COR-L47 (cell line): Measurements from ENCODE around the gene STC2.
"Not testable (repeated sequence)": the region's sequence is repeated elsewhere in the genome, so short reads cannot be mapped to it uniquely, and the experiment has no call there.

ENCODE experiments used
- DNase-seq: peaks from one replicate; lab custom pipeline; 2025; lab: John Stamatoyannopoulos, UW

Gene STC2

DNA sequence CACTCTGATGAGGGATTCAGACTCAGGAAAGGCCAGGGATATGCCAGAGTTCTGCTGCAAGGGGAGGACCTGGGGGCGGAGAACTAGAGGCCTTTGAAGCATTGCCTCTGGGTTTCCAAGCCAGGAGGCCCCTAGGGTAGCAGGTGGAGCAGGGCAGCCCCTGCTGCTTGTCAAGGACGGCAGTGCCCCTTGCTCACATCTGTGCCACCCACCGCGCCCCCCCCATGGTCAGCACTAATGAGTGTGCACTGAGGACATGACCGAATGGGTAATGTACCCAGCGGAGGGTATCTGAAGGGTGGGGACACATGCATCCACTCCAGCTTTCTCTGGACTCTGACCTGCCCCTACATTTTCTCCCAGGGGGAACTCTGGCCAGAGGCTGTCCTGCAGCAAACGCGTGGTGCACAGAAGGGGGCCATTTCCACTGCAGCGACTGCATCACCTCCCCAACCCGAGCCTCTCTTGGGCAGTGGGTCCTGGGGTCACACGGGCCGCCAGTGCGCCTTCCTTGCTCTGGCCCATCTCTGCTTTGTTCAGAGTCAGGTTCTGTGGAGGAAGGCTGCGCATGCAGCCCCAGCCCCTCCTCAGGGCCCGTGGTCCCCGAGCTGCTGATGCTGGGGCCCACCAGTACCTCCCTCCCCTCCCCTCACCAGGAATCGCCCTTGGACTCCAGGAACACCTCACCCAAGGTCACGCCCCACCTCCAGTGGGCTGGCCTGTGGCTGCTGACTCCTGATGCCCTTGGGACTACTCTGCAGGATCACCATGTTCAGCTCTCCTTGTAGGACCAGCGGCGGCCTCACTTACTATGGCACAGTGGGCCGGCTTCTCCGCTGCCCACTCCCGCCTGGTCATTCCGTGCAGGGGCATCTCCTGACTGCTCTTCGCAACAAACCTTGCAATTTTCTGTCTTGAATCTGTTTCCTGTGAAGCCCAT lies 31.2 kb downstream of the STC2 start:
- no peak for DNase-seq

DNA sequence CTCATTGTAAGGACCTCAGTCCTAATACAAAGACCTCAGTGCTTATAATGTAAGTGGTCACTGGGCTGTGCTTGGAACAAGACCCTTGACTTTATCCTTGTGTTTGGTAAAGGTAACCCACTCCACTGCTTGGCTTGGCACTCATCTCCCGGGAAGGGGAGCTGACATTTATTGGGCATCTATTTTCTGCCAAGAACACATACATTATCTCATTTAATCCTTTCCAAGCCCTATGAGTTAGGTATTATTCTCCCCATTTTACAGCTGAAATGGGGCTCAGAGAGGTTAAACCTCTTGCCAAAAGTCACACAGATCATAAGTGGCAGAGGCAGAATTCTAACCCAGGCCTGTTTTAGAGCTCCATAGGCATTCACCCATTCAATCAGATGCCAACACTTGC lies 32.4 kb downstream of the STC2 start:
- no peak for DNase-seq

DNA sequence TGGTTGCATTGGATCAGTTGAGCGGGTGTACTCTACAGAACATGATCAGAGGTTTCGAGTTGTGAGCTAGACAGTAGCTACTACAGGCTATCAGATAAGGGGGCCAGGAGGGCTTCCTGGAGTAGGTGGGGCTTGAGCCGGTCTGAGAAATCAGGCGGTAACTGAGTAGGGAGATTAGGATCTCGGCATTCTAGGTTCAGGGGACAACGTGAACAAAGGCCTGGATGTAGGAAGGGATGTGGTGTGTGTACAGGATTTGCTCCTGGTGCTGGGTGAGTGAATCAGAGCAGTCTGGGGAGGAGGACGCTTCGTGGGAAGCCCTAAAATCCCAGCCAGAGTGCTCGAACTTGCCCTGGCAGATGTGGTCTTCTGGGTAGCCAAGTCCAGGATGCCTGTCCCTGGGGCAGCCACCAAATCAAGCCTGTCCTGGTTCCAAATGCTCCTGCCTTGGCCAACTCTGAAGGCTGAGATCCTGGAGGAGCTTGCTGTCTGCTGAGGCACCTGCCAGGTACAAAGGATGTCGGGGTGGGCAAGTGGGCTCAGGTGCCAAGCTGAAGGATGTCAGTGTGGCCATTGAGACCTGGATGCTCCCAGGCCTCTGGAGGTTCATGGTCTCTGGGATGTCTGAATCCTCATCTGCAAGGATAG lies 33.4 kb downstream of the STC2 start:
- no peak for DNase-seq

DNA sequence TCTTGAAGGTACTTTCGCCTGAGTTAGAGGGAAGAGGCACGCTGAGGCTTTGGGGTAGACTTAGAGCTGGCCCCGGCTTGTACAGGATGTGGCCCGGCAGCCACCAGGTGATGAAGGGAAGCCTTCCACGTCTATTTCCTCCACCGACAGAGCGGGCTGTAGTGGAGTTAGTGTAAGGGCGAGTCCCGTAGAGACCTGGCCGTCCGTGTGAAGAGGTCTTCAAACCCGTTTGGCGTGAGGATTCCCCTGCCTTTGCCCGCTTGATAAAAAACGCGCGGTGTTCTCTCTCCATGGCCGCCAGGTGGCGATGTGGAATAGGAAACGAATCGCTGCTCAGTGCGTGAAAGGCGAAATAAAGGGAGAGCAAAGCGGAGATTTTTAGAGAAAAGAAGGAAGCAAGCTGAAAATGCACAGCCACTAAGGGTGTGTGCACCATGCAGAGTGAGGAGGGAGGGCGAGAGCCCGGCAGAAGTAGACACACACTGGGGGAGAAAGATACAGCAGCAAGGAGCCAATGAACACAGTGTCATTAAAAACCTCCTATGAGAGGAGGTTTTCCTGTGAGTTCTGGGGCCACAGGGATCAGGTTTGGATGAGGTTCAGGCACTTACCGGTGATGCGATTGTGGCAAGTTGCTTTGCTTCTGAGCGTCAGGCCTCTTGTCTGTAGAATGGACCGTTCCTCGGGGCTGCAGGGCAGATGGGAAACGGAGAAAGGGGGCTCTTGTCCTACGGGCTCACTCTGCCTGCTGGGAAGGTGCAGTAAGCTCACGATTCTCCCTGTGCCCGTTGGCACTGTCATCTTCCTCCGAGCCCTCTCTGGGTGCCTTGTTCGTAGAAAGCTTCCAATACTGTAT lies 34.2 kb downstream of the STC2 start:
- DNase-seq = peak; percentile 57

DNA sequence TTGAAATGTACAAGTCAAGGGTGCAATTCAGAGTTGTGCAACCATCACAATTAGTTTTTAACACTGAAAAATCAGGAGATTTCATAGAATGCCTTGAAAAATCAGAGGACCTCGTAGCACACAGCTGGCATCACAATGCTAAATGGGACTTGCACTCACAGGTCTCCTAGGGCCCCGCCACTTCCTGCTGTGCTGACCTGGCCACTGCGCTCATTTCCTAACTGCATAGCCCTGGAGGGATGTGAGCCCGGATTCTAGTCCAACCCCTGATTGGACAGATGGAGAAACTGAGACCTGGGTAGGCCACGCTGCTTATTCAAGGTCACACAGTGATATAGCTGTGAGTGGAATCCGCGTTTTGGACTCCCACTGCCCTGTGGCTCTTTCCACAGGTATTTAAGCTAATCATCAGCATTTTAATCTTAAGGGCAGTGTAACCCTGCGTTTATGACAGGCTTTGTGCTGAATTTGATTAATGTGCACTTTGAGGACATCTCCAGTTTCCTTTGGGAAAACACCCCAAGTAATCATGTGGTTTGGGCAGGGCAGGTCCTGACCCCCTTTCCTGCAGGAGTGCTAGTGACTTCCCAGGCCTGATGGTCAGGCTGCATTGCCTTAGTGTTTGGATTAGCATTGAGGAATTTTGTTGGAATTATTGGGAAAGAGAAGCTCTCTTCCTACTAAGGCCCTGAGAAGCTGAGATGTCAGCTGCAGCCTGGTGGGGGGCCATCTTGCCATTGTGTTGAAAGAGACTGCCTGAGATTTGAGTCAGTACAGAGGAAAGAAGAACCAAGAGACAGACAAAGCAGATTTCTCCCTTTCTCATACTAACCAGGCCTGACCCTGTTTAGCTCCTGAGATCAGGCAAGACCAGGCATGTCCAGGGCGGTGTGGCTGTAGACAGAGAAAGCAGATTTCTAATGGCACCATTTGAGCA lies 36.2 kb downstream of the STC2 start:
- DNase-seq = peak; percentile 10

DNA sequence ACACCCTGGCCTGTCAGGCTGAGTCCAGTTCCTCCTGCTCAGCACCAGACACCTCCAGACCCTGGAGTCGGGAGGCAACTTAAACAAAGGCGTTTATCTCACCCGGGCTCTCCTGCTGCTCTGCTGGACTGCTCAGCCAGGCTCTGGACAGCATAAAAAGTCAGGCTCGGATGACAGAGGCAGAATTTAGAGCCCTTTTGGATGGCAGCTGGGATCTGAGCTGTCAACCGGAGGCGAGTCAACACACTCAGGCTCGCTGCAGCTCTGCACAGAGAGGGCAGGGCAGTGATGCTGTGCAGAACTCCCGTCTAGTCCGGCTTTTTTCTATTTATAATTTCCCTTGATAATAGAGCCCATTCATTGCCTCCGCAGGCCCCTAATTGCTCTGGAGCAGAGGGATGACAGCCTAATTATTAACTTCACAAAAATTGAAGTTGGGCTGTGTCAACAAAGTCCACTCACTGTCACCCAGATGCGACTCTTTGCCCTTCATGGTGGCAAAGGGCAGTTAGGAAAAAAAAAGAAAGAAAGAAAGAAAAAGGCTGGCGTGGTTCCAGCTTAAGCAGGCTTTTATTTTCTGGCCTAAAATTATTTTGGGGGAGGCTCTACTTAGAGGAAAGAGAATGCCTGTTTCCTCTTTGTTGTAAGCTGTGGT lies 37.6 kb downstream of the STC2 start:
- peak; percentile 50 for DNase-seq

DNA sequence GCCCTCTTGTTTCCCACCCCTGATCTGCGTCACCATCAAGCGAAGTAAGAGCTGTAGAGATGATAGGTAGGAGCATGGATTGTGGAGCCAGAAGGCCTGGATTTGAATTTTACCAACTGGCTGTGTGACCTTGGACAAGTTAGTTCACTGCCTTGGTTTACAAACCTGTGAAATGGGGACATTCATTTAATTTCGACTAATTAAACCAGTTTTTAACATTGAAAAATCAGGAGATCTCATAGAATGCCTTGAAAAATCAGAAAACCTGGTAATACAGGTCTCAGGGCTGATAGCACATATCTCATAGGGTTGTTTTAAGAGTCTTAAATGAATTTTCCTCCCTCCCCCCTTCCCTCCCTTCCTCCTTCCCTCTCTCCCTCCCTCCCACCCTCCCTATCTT lies 38.8 kb downstream of the STC2 start:
- DNase-seq = no peak

DNA sequence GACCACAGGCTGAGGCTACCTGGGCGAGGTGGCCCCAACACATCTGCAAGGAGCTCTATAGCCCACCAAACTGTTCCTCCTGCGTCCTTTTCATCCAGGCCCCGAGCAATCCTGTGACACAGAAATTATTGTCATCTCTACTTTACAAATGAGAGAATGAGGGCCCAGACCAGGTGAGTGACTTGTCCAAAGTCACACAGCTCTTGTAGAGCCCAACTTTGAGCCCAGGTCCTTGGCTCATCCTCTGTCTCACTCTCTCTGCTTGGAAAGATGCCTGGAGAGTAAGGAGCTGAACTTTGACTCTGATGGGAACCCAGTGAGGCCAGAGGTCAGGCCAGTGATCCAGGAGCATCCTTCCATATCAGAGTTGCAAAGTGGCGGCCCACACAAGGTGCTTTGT lies 39.6 kb downstream of the STC2 start:
- DNase-seq = no peak

DNA sequence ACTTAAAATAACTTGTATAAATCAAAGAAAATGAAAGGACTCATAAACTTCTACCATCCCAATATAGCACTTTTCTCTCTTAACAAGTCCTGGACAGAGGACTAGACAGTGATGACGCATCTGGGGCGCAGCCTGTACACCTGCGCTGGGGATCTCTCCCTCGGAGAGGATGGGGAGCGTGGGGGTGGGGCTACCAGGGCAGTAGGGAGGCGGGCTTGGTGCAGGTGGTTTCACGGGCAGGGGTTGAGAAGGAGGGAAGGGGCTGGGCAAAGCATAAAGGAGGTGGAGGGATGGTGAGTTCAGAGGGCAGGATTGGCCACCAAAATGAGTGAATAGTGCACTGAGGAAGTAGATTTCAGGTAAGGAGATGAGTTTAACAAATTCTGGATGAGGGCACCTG lies 41.1 kb downstream of the STC2 start:
- no peak for DNase-seq

DNA sequence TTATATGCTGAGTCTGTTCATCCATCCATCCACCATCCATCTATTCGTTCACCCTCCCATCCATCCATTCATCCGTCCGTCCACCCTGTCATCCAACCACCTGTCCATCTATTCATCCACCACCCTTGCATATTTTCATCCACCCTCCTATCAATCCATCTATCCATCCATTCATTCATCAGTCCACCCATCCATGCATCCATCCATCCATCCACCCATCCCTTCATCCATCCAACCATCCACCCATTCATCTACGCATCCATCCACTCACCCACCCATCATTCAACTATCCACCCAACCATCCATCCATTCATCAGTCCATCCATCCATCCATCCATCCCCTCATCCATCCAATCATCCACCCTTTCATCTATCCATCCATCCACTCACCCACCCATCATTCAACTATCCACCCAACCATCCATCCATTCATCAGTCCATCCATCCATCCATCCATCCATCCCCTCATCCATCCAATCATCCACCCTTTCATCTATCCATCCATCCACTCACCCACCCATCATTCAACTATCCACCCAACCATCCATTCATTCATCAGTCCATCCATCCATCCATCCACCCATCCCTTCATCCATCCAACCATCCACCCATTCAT lies 43.8 kb downstream of the STC2 start:
- not testable (repeated sequence) for DNase-seq

DNA sequence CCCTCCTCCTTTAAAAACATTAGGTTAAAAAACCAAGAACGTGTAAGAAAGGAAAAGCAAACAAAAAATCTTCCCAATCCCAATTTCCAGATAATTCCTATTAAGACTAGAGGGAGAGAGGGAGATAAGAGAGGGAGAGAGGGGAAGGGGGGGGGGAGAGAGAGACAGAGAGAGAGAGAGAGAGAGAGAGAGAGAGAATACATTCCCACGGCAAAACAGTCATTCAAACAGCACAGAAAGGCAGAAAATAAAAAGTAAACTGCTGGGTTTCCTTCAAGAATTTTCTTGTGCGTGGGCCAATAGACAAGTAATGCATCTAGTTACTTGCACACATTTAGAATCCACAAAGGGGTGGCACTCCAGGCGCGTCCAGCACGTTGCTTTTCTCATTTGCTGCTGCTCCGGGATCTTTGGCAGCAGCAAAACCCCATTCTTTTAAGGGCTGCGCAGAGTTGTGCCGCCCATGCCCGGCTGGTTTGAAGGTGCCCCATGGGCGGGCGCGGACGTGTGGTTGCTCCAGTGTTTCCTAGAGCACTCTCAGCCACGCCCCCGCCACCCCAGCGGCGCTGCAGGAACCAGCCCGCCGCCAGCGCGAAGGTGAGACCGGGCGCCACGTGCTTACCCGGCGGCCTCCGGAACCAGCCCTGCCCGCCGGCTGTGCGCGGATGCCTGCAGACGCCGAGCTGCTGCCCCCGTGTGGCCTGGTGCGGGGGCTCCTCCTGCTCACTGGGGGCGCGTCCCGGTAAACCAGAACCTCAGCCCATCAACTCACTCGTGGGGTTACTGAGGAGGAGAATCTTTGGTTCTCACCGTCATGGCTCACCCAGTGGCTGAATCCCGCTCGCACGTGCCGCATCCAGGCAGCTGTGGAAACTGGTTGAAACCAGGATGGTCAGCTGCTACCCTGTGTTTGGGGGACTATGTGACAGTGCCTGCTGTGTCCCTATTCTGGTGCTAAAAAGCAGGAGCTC lies 44.6 kb downstream of the STC2 start:
- peak; percentile 92 for DNase-seq

DNA sequence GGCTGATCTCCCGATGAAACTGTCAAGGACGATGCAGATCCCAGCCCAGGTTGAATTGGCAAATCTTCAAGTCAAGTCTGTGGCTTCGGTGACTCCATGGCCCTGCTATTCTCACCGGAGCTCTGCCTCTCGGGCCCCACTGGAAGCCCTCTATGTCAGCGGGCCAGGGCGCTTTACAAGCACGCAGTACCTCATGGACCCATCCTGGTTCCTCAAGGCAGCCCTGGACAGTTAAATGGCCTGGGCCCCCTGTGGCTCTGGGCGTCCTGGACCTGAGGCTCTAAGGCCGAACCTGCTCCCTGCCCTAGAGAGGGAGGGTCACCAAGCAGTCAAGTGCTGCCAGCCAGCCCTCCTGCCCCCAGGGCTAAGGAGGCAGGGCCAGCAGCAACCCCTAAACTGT lies 45.3 kb downstream of the STC2 start:
- DNase-seq = no peak

DNA sequence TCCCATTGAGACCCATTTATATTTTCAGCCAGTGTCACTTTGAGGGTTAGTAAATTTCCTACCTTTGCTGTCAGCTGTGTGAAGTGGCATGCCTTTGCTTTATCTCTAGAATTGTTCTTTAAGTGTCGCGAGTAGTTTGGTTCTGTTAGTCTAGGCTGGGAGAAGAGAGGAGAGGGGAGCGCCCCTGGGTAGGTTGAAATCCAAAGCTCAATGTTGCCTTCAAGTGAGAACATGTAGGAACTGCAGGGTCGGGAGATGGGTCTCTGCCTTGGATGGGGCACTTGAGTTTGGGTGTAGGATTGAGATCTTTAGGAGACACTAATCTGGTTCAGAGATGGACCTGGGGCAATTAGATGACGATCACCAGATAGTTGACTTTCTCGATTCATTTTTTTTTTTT lies 46.3 kb downstream of the STC2 start:
- DNase-seq = peak; percentile 21

DNA sequence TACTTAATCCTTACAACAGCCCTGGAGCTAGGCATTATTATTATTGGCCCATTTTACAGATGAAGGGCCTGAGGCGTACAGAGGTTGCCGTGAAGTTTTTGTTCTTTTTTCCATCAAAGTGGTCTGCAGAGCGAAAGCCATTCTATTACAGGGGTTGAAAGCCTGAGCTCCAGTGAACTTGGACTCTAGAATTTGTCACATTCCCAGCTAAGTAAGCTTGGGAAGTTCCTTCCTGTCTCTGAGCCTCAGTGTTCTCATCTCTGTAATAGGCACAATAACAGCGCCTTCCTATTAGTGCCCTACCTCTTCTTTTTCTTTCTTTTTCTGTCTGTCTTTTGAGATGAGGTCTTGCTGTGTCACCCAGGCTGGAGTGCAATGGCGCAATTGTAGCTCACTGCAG lies 49.0 kb downstream of the STC2 start:
- no peak for DNase-seq

DNA sequence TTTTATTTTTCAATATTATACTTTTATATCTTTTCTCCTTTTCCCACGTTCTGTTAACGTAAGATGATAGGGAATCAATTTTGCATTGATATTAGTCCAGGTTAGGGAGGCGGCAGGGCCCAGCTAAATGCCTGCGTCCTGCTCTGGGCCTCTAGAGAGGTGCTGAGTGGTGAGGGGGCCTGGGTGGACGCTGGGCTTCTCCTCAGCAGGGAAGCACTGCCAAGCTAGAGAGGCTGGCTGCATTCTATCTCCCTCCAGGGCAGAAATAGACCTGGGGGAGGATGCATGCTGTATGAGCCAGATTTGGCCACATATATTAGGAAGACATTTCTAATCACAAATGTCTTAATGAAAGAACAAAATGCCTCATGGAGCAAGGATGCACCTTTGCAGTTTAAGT lies 49.6 kb downstream of the STC2 start:
- DNase-seq = no peak

DNA sequence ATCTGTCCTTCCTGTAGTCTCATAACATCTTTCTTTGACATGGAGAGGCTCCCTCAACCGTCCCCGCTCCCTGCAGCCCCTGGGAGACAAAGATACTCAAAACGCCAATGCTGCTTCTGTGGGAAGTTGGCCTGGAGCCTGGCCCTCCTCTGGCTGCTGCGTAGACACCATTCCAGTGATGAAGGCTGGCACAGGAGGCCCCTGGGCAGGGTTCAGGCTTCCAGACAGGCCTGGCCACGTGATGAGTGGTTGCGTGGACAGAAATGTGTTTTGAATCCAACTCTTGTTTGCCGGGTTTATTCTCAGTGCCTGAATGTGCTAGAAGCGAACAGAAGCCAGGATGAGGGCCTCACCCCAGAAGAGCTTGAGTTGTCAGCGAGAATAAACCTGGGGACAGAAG lies 50.0 kb downstream of the STC2 start:
- DNase-seq = no peak

DNA sequence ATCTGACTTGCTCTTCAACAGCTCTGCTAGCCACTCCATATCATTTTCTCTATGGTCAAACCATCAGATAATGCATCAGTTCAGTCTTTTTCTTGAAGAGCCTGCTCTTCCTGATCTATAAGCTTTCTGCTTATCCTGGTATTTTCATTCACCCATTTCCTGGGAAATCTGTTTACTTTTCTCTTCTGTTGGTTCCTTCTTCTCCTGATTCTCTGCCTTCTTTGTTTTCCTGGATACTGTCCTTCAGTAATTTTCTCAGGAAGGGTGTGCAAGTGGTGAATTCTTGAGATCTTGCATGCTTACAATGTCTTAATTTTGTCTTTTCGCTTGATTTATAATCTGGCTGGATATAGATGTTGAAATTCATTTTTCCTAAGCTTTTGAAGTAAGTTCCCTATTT lies 53.4 kb downstream of the STC2 start:
- no peak for DNase-seq

DNA sequence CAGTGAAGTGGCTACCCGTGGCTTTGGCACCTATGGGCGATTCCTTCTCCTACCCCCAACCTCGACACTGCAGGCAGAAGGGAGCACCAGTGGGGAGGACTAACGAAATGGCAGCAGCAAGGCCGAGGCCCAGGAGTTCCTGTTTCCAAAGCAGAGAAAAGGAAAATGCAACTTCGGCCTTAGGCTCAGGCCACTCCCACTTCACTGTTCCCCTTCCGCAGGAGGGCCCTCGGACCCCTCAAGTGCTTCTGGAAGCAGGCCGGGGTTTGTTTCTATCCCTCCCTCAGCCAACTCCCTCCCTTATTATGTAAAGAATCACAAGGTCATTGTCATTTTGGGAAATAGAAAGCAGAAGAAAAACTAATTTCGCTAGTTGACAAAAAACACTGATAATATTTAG lies 56.8 kb downstream of the STC2 start:
- DNase-seq = no peak

DNA sequence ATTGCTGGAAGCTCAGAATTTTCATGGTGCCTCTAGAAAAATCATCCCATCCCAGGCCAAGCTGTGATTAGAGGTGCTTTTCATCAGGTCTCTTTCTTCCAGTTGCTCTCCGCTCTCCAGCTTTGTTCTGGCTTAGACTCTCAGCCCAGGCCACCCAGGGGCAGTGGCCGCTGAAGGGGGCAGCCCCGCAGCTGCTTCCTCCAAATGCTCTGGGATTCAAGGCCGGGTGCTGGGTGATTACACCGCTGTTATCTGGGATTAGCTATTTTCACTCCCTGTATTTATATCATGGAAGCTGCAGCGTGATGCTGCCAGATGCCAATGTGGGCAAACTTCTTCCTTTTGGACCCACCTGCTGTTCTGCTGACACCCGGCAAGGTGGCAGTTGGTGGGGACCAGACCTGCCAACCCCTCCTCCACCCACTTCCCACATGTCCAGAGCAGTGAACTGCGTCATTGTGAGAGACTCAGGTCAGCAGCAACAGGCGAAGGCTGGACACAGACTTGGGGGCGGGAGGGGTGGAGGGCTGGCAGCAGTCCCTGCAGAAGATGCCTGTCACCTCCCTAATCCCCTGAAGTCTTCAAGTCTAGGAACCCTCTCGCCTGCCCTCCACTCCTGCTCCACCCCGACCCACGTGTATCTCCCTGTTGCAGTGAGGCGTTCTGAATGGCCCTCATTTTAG lies 59.3 kb downstream of the STC2 start:
- DNase-seq = no peak
